Measurements from ENCODE around the gene PHACTR3.

PHACTR3 gene

DNA sequence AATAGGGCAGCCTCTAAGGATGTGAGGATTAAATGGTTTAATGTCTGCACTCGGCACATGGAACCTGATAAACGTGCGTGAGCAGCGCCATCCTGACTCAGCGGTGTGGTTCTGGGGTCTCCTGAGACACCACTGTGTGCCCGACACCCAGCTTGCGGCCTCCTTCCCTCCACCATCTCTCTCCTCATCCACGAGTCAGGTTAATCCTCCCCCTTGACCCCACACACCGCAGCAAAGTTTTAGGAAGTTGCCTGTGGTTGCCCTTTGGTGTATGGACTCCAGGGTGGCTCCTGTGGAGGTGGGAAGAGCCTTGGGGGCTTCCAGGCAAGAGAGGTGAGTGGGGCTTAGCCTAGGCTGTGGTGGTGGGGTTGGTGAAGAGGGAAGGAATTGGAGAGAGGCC, 68.2 kb downstream of the PHACTR3 start:
- DNase-seq = no peak

DNA sequence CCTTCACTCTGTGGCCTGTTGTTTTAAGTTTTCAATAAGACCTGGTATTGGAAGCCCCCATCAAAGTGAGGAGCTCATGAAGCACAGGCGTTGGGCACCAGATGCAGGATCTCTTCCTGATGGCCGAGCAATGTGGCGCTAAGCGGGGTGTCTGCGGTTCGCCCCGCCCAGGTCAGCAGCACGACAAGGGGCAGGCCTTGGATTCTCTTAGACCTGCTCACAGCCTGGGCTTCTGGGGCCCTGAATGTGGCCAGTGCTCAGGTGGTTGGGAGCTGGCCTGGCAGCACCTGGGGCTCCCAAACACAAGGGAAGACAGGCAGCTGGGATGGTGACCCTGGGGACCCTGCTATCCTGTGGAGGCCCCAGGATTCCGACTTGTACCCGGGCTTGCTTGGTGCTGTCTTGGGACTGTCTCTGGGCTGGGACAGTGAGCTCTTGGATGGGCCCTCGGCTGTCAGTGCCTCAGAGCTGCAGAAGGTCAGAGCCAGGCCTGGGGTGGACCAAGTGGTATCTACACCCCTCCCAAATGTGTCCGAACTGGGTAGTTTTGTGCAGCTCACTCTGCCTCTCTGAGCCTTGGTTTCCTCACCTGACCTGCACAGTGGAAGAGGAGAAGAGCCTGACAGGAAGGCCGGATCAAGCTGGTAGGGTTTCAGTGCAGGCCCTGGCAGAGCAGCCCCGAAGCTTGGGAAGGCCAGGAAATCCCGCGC, 69.1 kb downstream of the PHACTR3 start:
- no peak for DNase-seq

DNA sequence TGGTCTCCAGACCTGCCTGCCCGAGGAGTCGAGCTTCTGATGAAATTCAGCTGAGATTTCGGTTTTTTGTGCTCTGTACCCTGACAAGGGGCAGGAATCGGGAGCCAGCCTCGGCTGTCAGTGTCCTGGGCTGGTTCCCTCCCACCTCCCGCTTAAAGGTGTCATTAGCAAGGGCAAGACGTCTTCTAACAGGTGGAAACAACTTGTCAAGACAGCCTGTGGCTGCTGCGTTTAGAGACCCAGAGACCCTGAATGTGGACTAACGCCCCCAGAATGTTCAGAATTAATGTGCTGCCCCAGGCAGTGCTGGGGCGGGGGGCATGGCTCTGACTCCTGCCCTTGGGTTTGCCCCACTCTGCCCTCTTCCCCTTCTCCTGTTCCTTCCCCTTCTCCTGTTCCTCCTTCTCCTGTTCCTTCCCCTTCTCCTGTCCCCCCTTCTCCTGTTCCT, 69.7 kb downstream of the PHACTR3 start:
- DNase-seq = peak in 1 of 14 donors; percentile 26

DNA sequence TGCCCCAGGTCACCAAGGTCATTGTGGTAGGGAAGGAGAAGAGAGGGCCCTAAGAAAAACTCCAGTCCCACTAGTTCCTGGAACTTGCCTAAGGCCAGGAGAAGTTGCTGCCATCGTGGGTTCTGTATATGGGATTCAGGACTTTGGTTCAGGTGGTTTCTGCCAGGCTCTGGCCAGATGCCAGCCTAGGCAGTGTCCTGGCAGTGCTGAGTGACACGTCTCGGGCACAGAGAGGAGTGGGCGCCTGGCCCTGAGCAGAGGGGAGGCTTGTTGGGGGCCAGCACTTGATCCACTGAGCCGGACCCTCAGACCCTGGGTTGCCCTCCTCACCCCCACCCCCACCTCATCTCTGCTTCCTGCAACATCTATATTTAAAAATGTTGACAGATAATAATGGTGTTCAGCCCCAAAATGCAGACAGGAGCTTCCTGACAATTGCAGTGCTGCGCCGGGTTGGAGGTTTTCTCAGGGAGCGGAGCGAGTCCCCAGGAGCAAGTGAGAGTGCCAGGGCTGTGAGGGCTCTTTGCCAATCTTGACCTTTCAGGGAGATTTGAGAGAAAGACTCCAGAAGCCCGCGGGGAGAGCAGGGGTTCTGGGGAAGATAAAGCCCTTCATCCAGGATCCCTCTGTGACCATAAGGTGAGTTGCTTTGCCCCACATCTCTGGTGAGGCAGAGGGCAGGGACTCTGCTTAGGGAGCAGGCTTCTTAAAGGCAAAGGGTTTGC, 71.9 kb downstream of the PHACTR3 start:
- peak in 7 of 14 donors; percentile 14 to 82 (median 36) for DNase-seq

DNA sequence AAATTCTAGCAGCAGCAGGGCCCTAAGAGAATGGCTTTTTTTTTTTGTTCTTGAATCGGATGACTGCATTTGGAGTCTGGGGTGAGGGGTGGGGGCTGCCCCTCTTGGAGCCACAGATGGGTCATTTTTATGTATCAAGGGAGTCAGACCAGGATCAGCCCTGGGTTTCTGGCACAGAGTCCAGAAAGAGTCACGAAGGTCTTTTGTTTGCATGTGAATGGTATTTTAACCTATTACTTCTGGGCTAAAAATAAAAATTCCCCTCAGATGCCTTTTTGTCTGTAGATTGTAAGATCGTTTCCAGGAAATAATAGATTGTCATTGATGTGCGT, 72.5 kb downstream of the PHACTR3 start:
- DNase-seq = no peak

DNA sequence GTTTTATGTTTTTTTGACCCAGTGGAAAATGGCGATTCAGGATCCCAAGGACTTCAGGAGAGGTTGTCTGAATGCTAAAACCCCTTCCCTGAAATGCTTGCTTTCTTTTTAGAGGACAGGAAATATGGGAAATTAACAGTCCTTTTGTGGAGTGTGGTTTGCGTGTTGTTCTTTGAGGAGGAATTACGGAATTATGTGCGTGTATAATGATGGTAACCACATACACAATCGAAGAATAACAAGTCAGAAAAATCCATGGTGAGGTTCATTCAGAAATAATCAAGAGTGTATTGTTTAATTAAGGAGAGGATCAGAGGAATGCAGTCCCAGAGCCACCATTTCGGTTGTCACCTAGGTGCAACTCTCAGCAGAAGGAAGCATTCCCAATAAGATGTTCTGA, 73.2 kb downstream of the PHACTR3 start:
- no peak for DNase-seq

DNA sequence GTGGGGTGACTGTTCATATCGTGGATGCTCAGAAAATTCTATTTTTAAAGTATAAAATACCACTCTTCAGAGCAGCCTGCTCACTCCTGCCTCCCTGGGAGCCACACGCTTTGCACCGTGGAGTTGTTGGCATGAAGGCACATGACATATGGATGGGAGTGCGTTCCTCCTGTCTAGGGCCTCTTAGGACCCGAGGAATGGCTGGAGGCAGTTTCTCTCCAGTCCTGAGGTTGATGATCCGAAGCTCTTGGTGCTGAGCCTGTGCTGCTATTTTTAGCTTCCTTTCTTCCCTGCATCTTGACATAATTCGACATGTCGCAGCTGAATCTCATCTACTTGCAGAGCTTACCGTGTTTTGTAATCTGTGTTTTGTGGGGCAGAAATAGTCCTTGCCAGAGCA, 73.9 kb downstream of the PHACTR3 start:
- peak in 2 of 14 donors; percentile 12 to 84 for DNase-seq

DNA sequence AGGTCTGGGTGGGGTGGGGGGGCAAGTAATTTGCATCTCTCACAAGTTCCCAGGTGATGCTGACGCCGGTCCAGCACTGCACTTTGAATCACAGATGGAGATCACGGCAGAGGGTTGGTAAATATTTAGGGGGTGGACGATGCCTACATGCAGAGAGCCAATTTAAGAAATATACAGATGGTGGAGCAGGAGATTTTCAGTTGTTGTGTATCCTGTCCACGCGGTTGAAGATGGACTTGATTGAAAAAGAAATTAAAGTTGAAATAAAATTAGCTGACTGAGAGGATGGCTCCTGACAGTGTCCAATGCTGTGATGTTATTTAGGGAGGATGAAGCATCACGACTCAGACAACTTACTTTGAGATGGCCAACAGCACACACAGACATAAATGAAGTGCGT, 74.6 kb downstream of the PHACTR3 start:
- peak in 1 of 14 donors; percentile 78 for DNase-seq

DNA sequence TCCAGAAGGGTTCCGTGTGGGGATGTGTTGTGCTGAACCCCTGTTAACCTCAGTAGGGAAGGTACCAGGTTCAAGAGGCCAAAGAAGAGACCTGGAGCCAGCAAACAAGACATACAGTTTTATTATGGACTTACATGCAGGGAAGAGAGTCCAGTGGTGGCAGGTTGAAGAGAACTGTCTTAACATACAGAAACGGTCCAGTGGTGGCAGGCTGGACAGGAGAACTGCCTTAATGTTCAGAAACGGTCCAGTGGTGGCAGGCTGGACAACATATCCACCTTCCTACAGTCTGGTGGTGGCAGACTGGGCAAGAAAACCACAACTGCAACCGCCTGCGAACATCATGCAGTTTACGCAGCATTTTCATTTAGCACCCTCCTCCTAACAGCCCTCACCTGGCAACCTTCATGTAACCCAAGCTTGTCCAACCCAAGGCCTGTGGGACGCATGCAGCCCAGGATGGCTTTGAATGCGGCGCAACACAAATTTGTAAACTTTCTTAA, 75.9 kb downstream of the PHACTR3 start:
- DNase-seq = no peak

DNA sequence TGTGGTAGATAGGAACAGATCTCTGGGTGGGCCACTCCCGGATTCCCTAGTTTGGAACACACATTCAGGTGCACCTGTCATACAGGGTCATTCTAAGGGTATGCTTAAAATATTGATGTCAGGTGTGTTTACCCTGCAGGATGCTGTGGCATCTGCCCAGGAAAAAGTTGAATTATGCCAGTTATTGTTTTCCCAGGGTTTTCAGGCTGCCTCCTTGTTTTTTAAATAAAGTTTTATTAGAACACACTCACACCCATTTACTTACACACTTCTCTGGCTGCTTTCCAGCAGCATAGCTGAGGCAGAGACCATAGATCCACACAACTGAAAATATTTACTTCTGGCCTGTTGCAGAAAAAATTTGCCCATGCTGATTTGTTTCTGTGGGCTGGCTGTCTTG, 76.5 kb downstream of the PHACTR3 start:
- DNase-seq = no peak

DNA sequence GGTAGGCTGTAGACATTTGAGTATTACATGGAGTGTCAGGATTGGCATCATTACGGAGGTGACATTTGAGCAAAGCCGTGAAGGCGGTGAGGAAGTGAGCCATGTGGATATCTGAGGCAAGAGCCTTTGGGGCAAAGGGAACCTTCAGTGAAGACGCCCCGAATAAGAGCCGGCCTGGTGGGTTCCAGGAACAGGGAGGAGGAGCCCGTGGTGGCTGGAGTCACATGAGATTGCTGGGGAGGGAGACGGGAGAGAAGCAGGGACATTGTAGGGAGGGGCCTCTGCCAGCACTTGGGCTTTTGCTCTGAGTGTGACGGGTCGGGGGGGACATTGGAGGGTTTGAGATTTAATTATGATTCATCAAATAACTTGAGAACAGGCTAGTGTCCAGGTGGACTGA, 78.3 kb downstream of the PHACTR3 start:
- DNase-seq = peak in 2 of 14 donors; percentile 20 to 57

DNA sequence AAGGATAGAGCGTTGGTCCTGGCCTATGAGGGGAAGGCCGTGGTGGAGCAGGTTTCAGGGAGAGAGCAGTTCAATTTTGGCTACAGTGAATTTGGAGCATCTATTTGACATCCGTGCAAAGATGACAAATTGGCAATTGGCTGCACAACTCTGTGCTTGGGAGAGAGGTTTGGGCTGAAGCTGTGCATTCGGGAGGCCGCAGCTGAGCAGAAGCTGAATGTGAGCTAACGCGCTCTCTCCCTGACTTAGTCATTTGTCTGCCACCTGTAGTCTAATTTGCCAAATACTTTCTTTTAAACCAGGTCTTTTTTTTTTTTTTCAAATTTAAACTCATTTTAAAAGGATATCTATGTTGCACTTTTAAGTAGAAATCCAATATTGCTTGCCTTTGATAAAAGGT, 78.8 kb downstream of the PHACTR3 start:
- DNase-seq = no peak

DNA sequence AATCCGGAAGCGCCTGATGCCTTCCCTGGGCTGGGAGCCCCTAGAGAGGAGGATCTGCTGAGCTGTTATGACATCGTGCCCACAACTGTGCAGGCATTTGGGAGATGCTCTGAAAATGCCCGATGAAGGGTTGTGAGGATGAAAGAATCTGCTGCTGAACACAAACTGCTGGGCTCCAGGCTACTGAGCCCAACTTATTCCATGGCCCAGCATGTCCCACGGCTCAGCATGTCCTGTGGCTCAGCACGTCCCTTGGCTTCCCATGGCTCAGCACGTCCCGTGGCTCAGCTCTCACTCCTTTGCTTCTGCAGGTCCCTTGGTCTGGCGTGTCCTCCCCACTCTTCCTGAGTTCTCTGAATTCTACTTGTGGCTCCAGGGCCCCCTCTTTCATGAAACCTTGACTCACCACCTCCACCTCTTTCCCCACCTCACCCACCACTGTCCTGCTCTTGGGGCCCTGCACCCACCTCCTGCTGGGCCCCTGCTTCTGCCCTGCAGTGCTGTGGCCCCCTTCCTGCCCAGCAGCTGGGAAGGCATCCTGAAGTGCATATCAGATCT, 80.4 kb downstream of the PHACTR3 start:
- no peak for DNase-seq

DNA sequence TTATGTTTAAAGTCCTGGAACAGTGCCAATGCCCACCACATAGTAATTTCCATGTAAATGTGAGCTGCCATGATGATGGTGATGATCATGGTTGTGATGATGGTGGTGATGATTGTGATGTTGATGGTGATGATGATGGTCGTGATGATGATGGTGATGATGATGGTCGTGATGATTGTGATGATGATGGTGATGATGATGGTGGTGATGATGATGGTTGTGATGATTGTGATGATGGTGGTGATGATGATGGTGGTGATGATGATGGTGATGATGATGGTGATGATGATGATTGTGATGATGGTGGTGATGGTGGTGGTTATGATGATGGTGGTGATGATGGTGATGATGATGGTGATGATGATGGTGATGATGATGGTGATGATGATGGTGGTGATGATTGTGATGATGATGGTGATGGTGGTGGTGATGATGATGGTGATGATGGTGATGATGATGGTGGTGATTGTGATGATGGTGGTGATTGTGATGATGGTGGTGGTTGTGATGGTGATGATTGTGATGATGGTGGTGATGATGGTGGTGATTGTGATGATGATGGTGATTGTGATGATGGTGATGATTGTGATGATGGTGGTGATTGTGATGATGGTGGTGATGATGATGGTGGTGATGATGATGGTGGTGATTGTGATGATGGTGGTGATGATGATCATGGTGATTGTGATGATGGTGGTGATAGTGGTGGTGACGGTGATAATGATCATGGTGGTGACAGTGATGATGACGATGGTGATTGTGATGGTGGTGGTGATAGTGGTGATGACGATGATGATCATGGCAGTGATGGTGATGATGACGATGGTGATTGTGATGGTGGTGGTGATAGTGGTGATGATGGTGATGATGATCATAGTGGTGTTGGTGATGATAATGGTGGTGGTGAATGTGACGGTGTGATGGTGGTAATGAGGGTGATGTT, 82.3 kb downstream of the PHACTR3 start:
- DNase-seq = no peak

DNA sequence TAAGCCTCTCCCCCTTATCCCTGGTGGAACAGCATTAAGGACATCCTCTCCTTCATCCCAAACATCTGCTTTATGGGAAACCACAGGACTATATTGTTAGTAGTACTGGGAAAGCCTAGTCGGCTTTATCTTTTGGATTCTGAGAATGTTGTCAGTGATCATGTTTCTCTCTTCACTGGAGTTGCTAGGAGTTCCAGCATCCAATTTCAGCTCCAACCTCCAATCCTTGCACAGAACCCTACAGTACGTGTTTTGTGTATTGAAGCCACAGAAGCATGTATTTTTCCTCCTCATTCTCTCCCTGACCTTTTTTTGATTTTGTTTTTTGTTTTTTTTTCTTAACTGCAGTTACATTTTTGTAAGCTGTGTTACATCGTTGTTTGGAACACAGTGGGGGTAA, 84.0 kb downstream of the PHACTR3 start:
- DNase-seq = no peak

DNA sequence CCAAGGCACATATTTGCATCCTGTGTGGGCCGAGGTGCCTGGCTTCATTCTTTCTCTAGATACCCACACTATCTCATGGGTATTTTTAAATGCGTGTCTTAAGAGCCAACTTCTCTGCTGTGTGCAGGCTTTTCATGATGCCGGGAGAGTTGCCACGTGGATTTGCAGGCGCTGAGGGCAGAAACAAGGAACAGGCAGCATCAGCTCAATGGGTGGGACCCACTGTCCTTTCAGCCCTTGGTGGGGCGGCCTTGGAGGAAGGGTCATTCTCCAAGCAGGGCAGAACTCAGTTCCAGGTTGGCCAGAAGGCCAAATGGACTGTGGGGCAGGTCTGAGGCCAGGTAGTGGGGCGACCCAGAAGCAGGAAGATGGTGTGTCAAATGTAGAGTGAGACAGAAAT, 84.7 kb downstream of the PHACTR3 start:
- peak in 1 of 14 donors; percentile 11 for DNase-seq

DNA sequence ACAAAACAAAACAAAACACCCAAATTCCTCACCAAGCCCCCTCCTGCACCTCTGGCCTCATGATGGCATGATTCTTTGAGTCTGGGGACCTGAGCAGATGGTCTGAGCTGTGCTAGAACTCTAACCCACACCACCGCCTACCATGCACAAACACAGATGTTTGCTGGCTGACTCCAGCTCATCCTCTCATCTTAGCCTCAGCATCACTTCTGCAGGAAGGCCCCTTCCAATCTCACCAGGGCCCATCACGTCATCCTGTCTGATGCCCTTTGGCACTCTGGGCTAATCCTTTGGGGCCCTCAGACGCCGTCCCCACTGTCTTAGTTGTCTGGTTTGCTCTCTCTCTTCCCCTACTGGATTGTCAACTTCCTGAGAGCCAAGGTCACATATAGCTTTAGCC, 85.8 kb downstream of the PHACTR3 start:
- DNase-seq = no peak

DNA sequence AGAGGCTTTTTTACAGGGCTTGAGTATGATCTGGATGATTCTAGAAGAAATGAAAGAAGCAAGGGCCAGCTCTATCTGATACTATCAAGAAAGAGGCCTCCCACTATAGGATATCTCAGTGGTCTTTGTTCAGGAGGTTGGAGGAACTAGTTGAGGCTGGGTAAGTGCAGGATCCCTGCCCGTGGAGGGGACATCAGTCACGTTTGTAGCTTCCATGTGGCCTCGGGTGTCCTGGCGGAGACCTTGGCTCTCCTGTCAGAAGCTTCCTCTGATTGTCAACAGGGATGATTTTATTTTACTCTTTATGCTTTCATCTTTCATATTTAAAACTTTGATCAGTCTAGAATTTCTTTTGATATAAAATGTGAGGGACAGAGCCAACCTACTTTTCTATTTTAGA, 86.6 kb downstream of the PHACTR3 start:
- DNase-seq = no peak

DNA sequence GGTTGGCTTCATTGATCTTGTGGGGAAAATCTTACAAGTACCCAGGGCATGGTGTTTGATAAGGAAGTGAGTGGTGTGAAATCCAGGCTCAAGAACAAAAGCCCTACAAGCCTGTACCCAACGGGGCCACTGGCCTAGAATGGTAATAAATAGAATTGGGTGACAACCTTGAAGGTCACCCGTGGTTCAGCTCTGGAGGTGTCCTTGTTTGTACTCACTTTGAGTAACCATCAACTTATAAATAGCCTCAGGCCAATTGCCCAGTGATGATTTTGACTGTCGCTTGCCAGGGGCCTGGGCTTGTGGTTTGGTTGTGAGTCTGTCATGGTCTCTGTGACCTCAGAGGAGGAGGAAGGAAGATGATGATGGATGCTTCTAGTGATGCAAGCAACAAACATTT, 87.8 kb downstream of the PHACTR3 start:
- DNase-seq = peak in 2 of 14 donors; percentile 7 to 10

DNA sequence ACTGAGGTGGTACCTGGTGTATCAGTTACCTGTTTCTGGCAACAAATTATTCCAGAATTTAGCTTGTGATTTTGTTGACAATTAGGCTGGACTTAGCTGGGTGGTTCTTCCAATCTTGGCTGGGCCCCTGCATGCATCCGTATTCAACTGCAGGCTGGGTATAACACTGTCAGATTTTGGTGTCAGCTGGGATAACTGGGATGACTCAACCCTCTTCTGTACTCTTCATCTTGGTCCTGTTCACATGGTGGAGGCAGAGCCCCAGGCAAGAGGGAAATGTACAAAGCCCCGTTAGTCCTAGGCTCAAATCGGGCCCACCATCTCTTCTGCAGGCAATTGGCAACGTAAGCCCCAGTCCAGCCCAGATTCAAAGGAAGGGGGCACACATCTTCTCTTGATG, 89.2 kb downstream of the PHACTR3 start:
- DNase-seq = no peak

DNA sequence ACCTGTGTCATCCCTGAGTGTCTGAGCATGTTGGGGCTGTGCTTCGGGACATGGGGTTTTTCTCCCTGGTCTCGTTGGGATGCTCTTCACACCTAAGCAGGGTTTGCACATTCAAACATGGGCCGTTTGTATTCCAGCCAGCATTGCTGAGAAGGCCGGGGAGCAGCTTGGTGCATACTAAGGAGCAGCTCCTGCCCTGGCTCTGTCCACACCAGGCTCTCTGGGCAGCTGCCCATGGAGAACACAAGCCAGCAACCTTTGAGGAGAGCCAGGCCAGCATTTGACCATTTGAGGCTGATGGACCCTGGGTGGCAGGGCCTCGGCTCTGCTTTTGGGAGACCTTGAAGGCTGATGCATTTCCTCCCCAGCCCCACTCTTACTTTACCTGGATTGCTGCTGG, 92.1 kb downstream of the PHACTR3 start:
- DNase-seq = peak in 9 of 14 donors; percentile 23 to 64 (median 31)

DNA sequence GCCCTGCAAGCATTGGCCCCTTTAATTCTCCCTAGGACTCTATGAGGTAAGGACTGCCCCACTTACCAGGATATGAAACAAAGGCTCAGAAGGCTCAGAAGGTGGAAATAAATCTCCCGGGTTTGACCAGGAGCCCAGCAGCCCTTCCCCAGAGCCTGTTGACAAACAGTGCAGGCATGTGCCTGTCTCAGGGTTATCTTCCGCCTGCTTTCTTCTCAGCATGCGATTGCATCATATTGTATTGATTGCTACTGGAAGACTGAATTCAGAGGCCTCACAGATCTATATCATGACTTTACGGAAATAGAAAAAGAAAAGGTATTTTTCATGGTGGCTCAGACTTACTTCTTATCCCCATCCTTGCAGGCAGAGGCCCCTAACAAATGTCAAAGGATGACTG, 92.7 kb downstream of the PHACTR3 start:
- no peak for DNase-seq

DNA sequence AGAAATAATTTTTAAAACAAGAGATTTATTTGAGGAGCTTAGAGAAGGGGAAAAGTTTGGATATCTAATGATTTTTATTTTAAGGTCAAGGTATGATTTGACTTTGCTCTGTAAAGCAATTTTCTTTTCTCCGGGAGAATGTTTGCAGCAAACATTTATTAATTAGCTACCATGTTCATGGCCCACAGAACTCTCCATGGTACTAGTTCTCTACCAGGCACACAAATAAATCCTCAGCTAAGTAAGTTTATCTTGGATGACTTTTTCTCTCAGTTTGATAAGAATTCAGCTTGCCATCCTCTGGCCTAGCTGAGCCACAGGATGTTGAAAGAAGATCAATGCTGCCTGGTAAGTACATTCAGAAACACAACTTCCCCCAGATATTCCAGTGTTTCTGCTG, 94.3 kb downstream of the PHACTR3 start:
- DNase-seq = no peak

Measured in C1 segment of cervical spinal cord (tissue), 14 donors.